Suppressor macrophage (primary cell): ENCODE results near the gene SLC2A6.

Source experiments
- DNase-seq, 4 experiments: peaks; one replicate each; pipeline ENCODE4 v3.0.0-alpha.2; 2020 to 2022

The SLC2A6 gene

GRCh38 chr9:133515615-133516255, 36.8 kb upstream of the SLC2A6 start:
- no peak for DNase-seq

- no peak for DNase-seq
Measured at GRCh38 chr9:133515240-133515610, 36.3 kb upstream of the SLC2A6 start.

GRCh38 chr9:133514460-133515239, 35.8 kb upstream of the SLC2A6 start:
- DNase-seq, result no peak

- no peak for DNase-seq
Measured at GRCh38 chr9:133513214-133514100, 34.6 kb upstream of the SLC2A6 start.

- DNase-seq, result no peak
Measured at GRCh38 chr9:133512253-133513213, 33.6 kb upstream of the SLC2A6 start.

- no peak for DNase-seq
Measured at GRCh38 chr9:133511607-133512006, 32.7 kb upstream of the SLC2A6 start.

- DNase-seq, result no peak
Measured at GRCh38 chr9:133510926-133511505, 32.1 kb upstream of the SLC2A6 start.

- DNase-seq, result no peak
Measured at GRCh38 chr9:133509179-133510083, 30.5 kb upstream of the SLC2A6 start.

- no peak for DNase-seq
Measured at GRCh38 chr9:133508046-133508445, 29.1 kb upstream of the SLC2A6 start.

- no peak for DNase-seq
Measured at GRCh38 chr9:133507246-133507965, 28.5 kb upstream of the SLC2A6 start.

- DNase-seq, result no peak
Measured at GRCh38 chr9:133506653-133507038, 27.7 kb upstream of the SLC2A6 start.

- DNase-seq, result no peak
Measured at GRCh38 chr9:133505901-133506652, 27.2 kb upstream of the SLC2A6 start.

- no peak for DNase-seq
Measured at GRCh38 chr9:133505186-133505830, 26.4 kb upstream of the SLC2A6 start.

GRCh38 chr9:133502112-133502511, 23.2 kb upstream of the SLC2A6 start:
- DNase-seq, result no peak

GRCh38 chr9:133499892-133500270, 21.0 kb upstream of the SLC2A6 start:
- no peak for DNase-seq

GRCh38 chr9:133499132-133499891, 20.4 kb upstream of the SLC2A6 start:
- DNase-seq, result no peak

- DNase-seq, result no peak
Measured at GRCh38 chr9:133496861-133497842, 18.3 kb upstream of the SLC2A6 start.
